ENCODE data around the gene MAPK7. TPM values are rescaled to one million over a fixed set of nuclear protein-coding genes. Genes with fewer than 3 reads are reported as not detected.

The MAPK7 gene
- total and polyA plus RNA-seq, 2 of the 8 experiments (the other 6 are each of a cell fraction or from before 2014, with no cell fraction given) = 15.2 to 28.1 TPM

DNA sequence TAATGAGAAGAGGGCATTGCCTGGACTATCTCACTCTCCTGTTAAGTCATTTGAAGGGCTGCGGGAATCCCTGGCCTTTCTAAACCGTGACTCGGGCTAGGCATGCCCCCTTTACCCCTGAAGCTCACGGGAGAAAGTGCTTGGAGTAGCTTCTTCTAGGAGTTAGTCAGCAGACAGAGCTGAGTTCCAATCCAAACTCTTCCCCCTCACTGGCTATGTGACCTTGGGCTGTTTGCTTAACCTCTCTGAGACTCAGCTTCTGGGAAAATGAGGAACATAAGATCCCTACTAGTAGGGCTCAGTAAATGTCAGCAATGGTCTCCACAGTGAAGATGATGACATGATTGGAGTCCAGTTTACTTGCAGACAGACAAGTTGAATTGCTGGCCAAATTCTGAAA lies 10.1 kb upstream of the MAPK7 start:
- no peak overlapping the region for H2BK15ac ChIP-seq (ENCODE audit: low read length)
- FAIRE-seq (no peak), DNase-seq (ENCODE audit: low read depth in 1 of 2, low spot score in 2 of 2) (no peak)
- H4K91ac ChIP-seq (replicated peaks; ENCODE audit: insufficient read length, low read length) = no peak overlapping the region
- H3K36me3 ChIP-seq (ENCODE audit: control insufficient read depth in 2 of 4, insufficient read depth in 4 of 4, low read length in 3 of 4) = no peaks in the 10 kb centered on the region
- 84% methylated on average over 4 of the region's 4 CpGs; no CpG with 5 or more reads in 1 of the 2 experiments for WGBS, 2 experiments (ENCODE audit: extremely low coverage in 1 of 2, insufficient coverage in 1 of 2, insufficient read length in 1 of 2, insufficient replicate concordance in 2 of 2, low coverage in 1 of 2, low lambda C conversion rate in 2 of 2, missing lambda C conversion rate in 1 of 2)
- H3K23me2 ChIP-seq (ENCODE audit: low read depth, low read length) = no peaks in the 10 kb centered on the region
- H4K20me1 ChIP-seq (replicated peaks in 1 of 2; ENCODE audit: control insufficient read depth in 1 of 2, insufficient read depth in 2 of 2, low read length in 2 of 2) = no peaks in the 10 kb centered on the region
- no peak overlapping the region for H3K56ac ChIP-seq (replicated peaks; ENCODE audit: insufficient read length, low read depth, low read length)
- no peaks in the 10 kb centered on the region for H3K79me2 ChIP-seq (ENCODE audit: control insufficient read depth in 1 of 2, insufficient read depth in 2 of 2, low read length in 2 of 2)
- peaks cover 0 to 6% (median 4%) of the 10 kb centered on the region in 4 experiments; a peak in 6 of 7 replicates for H3K4me1 ChIP-seq (replicated peaks in 1 of 4; ENCODE audit: control insufficient read depth in 3 of 4, insufficient read depth in 4 of 4, low read length in 3 of 4)
- H3K14ac ChIP-seq (ENCODE audit: insufficient read length) = no peak overlapping the region
- no peaks in the 10 kb centered on the region; a peak in 1 of 7 replicates for H3K27me3 ChIP-seq (replicated peaks in 1 of 4; ENCODE audit: control insufficient read depth in 3 of 4, extremely low read depth in 1 of 4, insufficient read depth in 3 of 4, low read length in 3 of 4)
- H3K79me1 ChIP-seq (ENCODE audit: low read depth, low read length) = no peaks in the 10 kb centered on the region
- H2AFZ ChIP-seq (ENCODE audit: low read length) = no peak overlapping the region
- ChIA-PET CTCF (ENCODE audit: partially characterized antibody) (no interaction called here), POLR2A (ENCODE audit: partially characterized antibody) (interaction anchor here (1.2 kb wide), 1 partner anchor 18 kb away, joined by 3 read pairs; no protein-coding TSS in a partner anchor)
- H3K4me2 ChIP-seq (ENCODE audit: insufficient read depth in 1 of 2, low read depth in 2 of 2, low read length in 2 of 2) = no peak overlapping the region
- no peak overlapping the region for H2AK5ac ChIP-seq (ENCODE audit: low read depth, low read length)
- H2BK12ac ChIP-seq (ENCODE audit: low read depth, low read length) = no peak overlapping the region
- no peak overlapping the region for H3K18ac ChIP-seq (ENCODE audit: extremely low read depth, low read length)
- H3K9ac ChIP-seq (replicated peaks in 1 of 4; ENCODE audit: extremely low read depth in 1 of 4, low read depth in 3 of 4, low read length in 3 of 4) = no peak overlapping the region
- TF ChIP-seq RNF2 (IDR thresholded peaks at IDR 0.05; ENCODE audit: borderline replicate concordance, low read depth, low read length, missing control alignments, poor library complexity, severe bottlenecking) = no peak
- TF ChIP-seq CHD2 (IDR thresholded peaks at IDR 0.05; ENCODE audit: low read length) = no peak
- TF ChIP-seq EP300 (IDR thresholded peaks at IDR 0.05; ENCODE audit: borderline replicate concordance in 1 of 2, low read depth in 2 of 2, low read length in 2 of 2) = no peak
- TF ChIP-seq SP2 (IDR thresholded peaks at IDR 0.05; ENCODE audit: low read length) = no peak
- TF ChIP-seq NRF1 (IDR thresholded peaks at IDR 0.05; ENCODE audit: low read depth, low read length) = no peak
- no peak for TF ChIP-seq POLR2AphosphoS5 (IDR thresholded peaks at IDR 0.05; ENCODE audit: low read depth, low read length)
- no peak for TF ChIP-seq RAD21 (IDR thresholded peaks at IDR 0.05 in 1 of 2, conservative IDR thresholded peaks at IDR 0.05 in 1 of 2; ENCODE audit: low read depth in 2 of 2, low read length in 2 of 2)
- no peak for TF ChIP-seq TAF1 (IDR thresholded peaks at IDR 0.05; ENCODE audit: low read depth, low read length)
- TF ChIP-seq KDM4A (IDR thresholded peaks at IDR 0.05; ENCODE audit: low read depth, low read length, severe bottlenecking) = no peak
- no peak overlapping the region for H4K8ac ChIP-seq (ENCODE audit: extremely low read depth, insufficient read depth, low read length)
- H2BK20ac ChIP-seq (ENCODE audit: low read length) = no peak overlapping the region
- no peak overlapping the region for H3K4ac ChIP-seq (replicated peaks; ENCODE audit: insufficient read length, low read depth, low read length)
- H3K27ac ChIP-seq (ENCODE audit: low read depth, low read length) = no peak overlapping the region
- no peak overlapping the region for H2BK5ac ChIP-seq (ENCODE audit: low read depth, low read length)
- no peak overlapping the region for H3K23ac ChIP-seq (ENCODE audit: insufficient read length)
- no peak overlapping the region for H3K4me3 ChIP-seq (ENCODE audit: extremely low read depth in 1 of 4, insufficient read depth in 2 of 4, low read depth in 3 of 4, low read length in 4 of 4)
- H2BK120ac ChIP-seq (replicated peaks; ENCODE audit: low read depth, low read length) = no peak overlapping the region
- no peaks in the 10 kb centered on the region for H3K9me3 ChIP-seq (ENCODE audit: insufficient read depth in 2 of 2, low read depth in 1 of 2, low read length in 1 of 2)
- H4K5ac ChIP-seq (ENCODE audit: insufficient read length, low read depth, low read length) = no peak overlapping the region

Data from H1 (cell line).